ENCODE results near the gene SYNE1.
A peak's percentile ranks its signal among the peaks of the same experiment; 100 is the strongest.
"Not testable (repeated sequence)": the region's sequence is repeated elsewhere in the genome, so short reads cannot be mapped to it uniquely, and the experiment has no call there.

The SYNE1 gene

GRCh38 chr6:152161501-152161900 lies 475.7 kb downstream of the SYNE1 start:
- H3K36me3 Mint-ChIP-seq (ENCODE audit: low read depth): peaks cover 19% of the 10 kb centered on the region
- H3K4me1 Mint-ChIP-seq: peaks cover 26% of the 10 kb centered on the region
- H3K27ac Mint-ChIP-seq: peak overlapping the region; percentile 52
- ATAC-seq: peak; percentile 78
- no peaks in the 10 kb centered on the region for H3K9me3 Mint-ChIP-seq
- no peak for DNase-seq
- no peaks in the 10 kb centered on the region for H3K27me3 Mint-ChIP-seq
- H3K4me3 Mint-ChIP-seq: no peak overlapping the region

DNA sequence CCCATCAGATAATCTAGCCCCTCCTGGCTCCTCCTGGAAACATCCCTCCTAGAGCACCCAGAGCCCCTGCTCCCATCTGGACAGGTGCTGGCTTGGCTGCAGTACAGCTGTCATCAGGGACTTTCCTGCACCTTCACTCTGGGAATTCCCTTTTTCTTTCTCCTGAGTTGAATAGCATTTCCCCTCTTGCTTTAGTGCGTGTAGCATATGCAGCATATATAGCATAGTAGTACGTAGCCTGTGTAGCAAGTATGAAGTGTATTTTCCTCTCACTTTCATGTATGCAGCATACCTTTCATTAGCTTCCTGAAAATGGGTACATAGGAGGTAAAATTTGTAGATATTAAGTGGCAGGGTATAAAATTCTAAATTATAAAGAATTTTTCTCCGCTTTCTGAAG lies 476.8 kb downstream of the SYNE1 start:
- peaks cover 26% of the 10 kb centered on the region for H3K4me1 Mint-ChIP-seq
- DNase-seq: no peak
- H3K9me3 Mint-ChIP-seq: no peaks in the 10 kb centered on the region
- no peaks in the 10 kb centered on the region for H3K27me3 Mint-ChIP-seq
- ATAC-seq: peak; percentile 92
- no peak overlapping the region for H3K4me3 Mint-ChIP-seq
- peaks cover 22% of the 10 kb centered on the region for H3K36me3 Mint-ChIP-seq (ENCODE audit: low read depth)
- H3K27ac Mint-ChIP-seq: peak overlapping the region; percentile 66

GRCh38 chr6:152155792-152156191 lies 481.4 kb downstream of the SYNE1 start:
- Mint-ChIP-seq H3K4me3 (no peak overlapping the region), H3K27me3 (no peaks in the 10 kb centered on the region), H3K36me3 (ENCODE audit: low read depth) (peaks cover 15% of the 10 kb centered on the region), H3K27ac (no peak overlapping the region), H3K4me1 (peaks cover 11% of the 10 kb centered on the region), H3K9me3 (no peaks in the 10 kb centered on the region)
- DNase-seq (no peak), ATAC-seq (no peak)

- no peak for ATAC-seq
Observed at GRCh38 chr6:152154559-152155356, 482.4 kb downstream of the SYNE1 start.

GRCh38 chr6:152151920-152152319 lies 485.2 kb downstream of the SYNE1 start:
- Mint-ChIP-seq H3K4me3 (no peak overlapping the region), H3K9me3 (no peaks in the 10 kb centered on the region), H3K36me3 (ENCODE audit: low read depth) (peaks cover 23% of the 10 kb centered on the region), H3K27ac (peak overlapping the region; percentile 4), H3K27me3 (no peaks in the 10 kb centered on the region), H3K4me1 (no peaks in the 10 kb centered on the region)
- ATAC-seq: no peak
- DNase-seq: no peak

More at GRCh38 chr6:152154559-152155356, 482.4 kb downstream of the SYNE1 start:
- no peak for DNase-seq
- Mint-ChIP-seq H3K36me3 (ENCODE audit: low read depth) (peaks cover 18% of the 10 kb centered on the region), H3K27ac (no peak overlapping the region), H3K9me3 (no peaks in the 10 kb centered on the region), H3K27me3 (no peaks in the 10 kb centered on the region), H3K4me3 (no peak overlapping the region), H3K4me1 (peaks cover 1% of the 10 kb centered on the region)

GRCh38 chr6:152150196-152150595 lies 487.0 kb downstream of the SYNE1 start:
- DNase-seq (no peak), ATAC-seq (no peak)
- Mint-ChIP-seq H3K4me3 (no peak overlapping the region), H3K9me3 (no peaks in the 10 kb centered on the region), H3K4me1 (no peaks in the 10 kb centered on the region), H3K27me3 (no peaks in the 10 kb centered on the region), H3K36me3 (ENCODE audit: low read depth) (peaks cover 19% of the 10 kb centered on the region), H3K27ac (no peak overlapping the region)

DNA sequence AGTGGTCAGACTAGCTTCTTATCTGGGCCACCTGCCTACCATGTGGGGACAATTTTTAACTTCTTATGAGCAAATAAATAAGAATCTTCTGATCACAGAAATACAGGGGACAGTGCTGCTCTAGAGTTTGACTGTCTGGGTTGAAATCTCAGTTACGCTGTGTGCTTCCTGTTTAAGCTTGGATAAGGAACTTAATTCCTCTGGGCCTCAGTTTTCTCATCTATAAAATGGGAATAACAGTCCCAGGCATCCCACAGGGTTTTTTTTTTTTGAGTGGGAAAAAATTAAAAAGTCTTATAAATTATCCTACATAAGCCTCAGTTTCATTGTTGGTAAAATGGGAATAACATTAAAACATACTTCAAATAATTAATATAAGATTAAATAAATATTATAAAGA lies 488.8 kb downstream of the SYNE1 start:
- no peak for ATAC-seq
- no peaks in the 10 kb centered on the region for H3K9me3 Mint-ChIP-seq
- H3K36me3 Mint-ChIP-seq (ENCODE audit: low read depth): peaks cover 16% of the 10 kb centered on the region

GRCh38 chr6:152147269-152147668 lies 489.9 kb downstream of the SYNE1 start:
- Mint-ChIP-seq H3K27me3 (no peaks in the 10 kb centered on the region), H3K4me1 (no peaks in the 10 kb centered on the region), H3K4me3 (no peak overlapping the region)

More for the DNA sequence above, 488.8 kb downstream of the SYNE1 start:
- Mint-ChIP-seq H3K4me3 (no peak overlapping the region), H3K27ac (no peak overlapping the region), H3K4me1 (no peaks in the 10 kb centered on the region), H3K27me3 (no peaks in the 10 kb centered on the region)
- DNase-seq: no peak

DNA sequence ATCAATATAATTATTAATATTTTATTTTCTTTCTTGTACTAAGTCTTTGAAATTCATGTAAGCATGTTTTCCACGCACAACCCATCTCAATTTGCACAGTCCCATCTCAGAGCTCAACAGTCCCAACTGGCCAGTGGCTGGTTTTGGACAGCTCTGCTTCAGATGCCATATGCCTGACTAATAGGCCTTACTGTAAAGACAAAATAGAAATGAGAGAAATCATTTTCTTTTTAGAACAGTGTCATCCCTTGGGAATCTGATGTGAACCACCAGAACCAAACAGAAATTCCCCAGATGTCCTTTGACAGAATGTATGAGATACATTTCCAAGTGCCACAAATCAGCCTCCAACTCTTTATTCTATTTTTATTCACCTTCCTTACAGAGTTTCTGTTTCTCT lies 490.8 kb downstream of the SYNE1 start:
- H3K36me3 Mint-ChIP-seq (ENCODE audit: low read depth): peaks cover 15% of the 10 kb centered on the region
- H3K4me1 Mint-ChIP-seq: no peaks in the 10 kb centered on the region
- no peaks in the 10 kb centered on the region for H3K9me3 Mint-ChIP-seq
- H3K27ac Mint-ChIP-seq: no peak overlapping the region
- no peak overlapping the region for H3K4me3 Mint-ChIP-seq
- H3K27me3 Mint-ChIP-seq: no peaks in the 10 kb centered on the region
- DNase-seq (no peak), ATAC-seq (no peak)

More at GRCh38 chr6:152147269-152147668, 489.9 kb downstream of the SYNE1 start:
- DNase-seq: no peak
- H3K9me3 Mint-ChIP-seq: no peaks in the 10 kb centered on the region
- no peak overlapping the region for H3K27ac Mint-ChIP-seq
- H3K36me3 Mint-ChIP-seq (ENCODE audit: low read depth): peaks cover 17% of the 10 kb centered on the region
- ATAC-seq: no peak

DNA sequence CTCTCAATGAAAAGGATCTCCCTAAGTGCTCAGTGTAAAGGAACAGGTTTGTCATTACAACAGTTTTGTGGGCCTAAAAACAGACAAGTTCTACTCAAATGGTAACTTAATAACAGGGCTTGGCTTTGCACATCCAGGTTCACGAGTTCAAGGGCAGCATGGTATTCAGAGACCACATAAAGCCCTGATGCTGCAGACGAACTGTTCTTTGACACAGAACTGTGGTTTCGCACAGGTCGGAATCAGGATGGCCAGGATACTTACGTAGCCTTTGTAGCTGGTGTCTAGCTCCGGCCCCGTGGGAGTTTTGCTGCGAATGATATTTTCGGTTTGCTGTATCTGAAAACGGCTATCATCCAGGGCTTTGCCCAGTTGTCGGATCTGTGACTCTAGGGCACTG lies 493.8 kb downstream of the SYNE1 start:
- ATAC-seq: no peak
- no peak overlapping the region for H3K4me3 Mint-ChIP-seq
- H3K27ac Mint-ChIP-seq: no peak overlapping the region
- peaks cover 8% of the 10 kb centered on the region for H3K36me3 Mint-ChIP-seq (ENCODE audit: low read depth)
- no peaks in the 10 kb centered on the region for H3K27me3 Mint-ChIP-seq
- H3K4me1 Mint-ChIP-seq: no peaks in the 10 kb centered on the region
- no peak for DNase-seq
- no peaks in the 10 kb centered on the region for H3K9me3 Mint-ChIP-seq

GRCh38 chr6:152142105-152142504 lies 495.1 kb downstream of the SYNE1 start:
- H3K36me3 Mint-ChIP-seq (ENCODE audit: low read depth): peaks cover 11% of the 10 kb centered on the region
- ATAC-seq: no peak
- no peak overlapping the region for H3K27ac Mint-ChIP-seq
- no peaks in the 10 kb centered on the region for H3K9me3 Mint-ChIP-seq
- no peak overlapping the region for H3K4me3 Mint-ChIP-seq
- H3K4me1 Mint-ChIP-seq: no peaks in the 10 kb centered on the region
- H3K27me3 Mint-ChIP-seq: no peaks in the 10 kb centered on the region
- no peak for DNase-seq

DNA sequence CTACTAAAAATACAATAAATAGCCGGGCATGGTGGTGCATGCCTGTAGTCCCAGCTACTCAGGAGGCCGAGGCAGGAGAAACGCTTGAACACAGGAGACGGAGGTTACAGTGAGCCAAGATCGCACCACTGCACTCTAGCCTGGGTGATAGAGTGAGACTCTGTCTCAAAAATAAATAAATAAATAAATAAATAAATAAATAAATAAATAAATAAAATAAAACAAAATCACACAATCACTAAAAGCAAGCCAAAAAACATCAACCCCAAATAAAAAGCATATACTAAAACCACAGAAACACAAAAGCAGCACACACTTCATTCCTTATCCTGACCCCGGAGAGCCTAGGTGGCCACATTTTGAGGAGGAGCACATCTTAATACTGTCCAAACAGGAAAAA lies 498.8 kb downstream of the SYNE1 start:
- H3K27ac Mint-ChIP-seq, H3K4me3 Mint-ChIP-seq, H3K9me3 Mint-ChIP-seq, DNase-seq, H3K27me3 Mint-ChIP-seq, ATAC-seq, H3K4me1 Mint-ChIP-seq: not testable (repeated sequence)
- H3K36me3 Mint-ChIP-seq (ENCODE audit: low read depth): peaks cover 10% of the 10 kb centered on the region

DNA sequence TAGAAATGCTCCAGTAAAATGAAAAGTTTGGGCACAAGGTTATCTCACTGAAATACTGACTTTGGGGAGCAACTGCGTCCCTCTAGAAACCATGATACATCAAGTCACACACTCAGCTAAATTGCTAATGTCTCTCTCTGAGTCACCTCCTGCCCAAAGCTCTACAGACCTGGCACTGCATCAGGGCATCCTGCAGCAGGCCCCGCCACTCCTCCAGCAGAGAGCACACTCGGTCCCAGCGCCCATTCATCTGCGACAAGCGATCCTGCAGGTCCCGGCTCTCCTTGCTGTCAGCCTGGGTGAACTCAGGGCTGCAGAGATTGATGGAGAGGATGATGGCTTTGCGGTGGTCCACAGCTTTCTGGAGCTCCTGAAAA lies 500.7 kb downstream of the SYNE1 start:
- no peaks in the 10 kb centered on the region for H3K9me3 Mint-ChIP-seq
- no peaks in the 10 kb centered on the region for H3K4me1 Mint-ChIP-seq
- peaks cover 15% of the 10 kb centered on the region for H3K36me3 Mint-ChIP-seq (ENCODE audit: low read depth)
- DNase-seq (no peak), ATAC-seq (no peak)
- H3K27me3 Mint-ChIP-seq: no peaks in the 10 kb centered on the region
- no peak overlapping the region for H3K4me3 Mint-ChIP-seq
- H3K27ac Mint-ChIP-seq: no peak overlapping the region

- no peak for ATAC-seq
- DNase-seq: no peak
- Mint-ChIP-seq H3K4me1 (no peaks in the 10 kb centered on the region), H3K9me3 (no peaks in the 10 kb centered on the region), H3K27ac (no peak overlapping the region), H3K27me3 (no peaks in the 10 kb centered on the region), H3K36me3 (ENCODE audit: low read depth) (peaks cover 15% of the 10 kb centered on the region), H3K4me3 (no peak overlapping the region)
Observed at GRCh38 chr6:152135755-152136448, 501.3 kb downstream of the SYNE1 start.

- peak; percentile 46 for ATAC-seq
- Mint-ChIP-seq H3K36me3 (ENCODE audit: low read depth) (peaks cover 15% of the 10 kb centered on the region), H3K9me3 (no peaks in the 10 kb centered on the region), H3K4me1 (no peaks in the 10 kb centered on the region), H3K27me3 (no peaks in the 10 kb centered on the region), H3K4me3 (no peak overlapping the region), H3K27ac (peak overlapping the region; percentile 11)
- no peak for DNase-seq
Observed at GRCh38 chr6:152130441-152130840, 506.7 kb downstream of the SYNE1 start.
